ENCODE measurements around the gene TLR7.

Gene TLR7

DNA sequence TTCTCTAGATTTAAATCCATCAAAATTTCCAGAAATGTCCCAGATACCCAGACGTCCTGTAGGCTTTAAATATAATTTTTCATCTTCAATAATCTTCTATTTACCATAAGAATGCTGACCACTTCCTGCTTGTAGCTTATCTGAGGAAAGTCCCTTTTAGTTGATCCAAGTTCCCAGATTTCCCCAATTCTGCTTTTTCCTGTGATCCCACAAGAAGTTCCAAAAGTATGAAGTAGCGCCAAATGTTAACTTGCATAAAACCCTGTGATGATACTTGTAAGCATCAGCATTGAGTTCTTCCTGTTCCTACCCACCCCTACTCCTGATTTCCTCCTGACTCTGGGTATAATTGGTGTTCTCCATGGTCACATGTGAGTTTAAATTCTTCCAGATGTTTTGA lies 29.0 kb downstream of the TLR7 start:
- TF ChIP-seq FOXP2 (optimal IDR thresholded peaks at IDR 0.05; ENCODE audit: borderline replicate concordance, extremely low read depth, extremely low read length, insufficient read depth), result no peak

DNA sequence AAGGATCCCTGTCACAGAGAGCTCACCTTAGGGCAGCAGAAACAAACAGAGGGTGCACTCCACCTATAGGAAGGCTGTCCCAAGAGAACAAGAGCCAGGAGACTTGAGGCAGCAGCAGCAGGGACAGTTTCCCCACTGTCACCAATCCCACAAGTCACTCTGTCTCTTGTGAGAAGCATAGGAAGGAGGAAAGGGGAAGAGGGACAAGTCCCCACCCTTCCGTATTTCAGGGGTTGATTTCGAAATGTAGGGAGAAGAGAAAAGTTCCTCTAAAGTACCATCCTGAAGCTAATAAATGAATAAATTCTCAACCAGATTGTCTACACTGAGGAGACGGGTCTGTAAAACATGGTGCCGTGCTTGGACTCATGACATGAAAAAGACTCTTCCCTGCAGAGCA lies 30.1 kb downstream of the TLR7 start:
- TF ChIP-seq, protein P1, sequence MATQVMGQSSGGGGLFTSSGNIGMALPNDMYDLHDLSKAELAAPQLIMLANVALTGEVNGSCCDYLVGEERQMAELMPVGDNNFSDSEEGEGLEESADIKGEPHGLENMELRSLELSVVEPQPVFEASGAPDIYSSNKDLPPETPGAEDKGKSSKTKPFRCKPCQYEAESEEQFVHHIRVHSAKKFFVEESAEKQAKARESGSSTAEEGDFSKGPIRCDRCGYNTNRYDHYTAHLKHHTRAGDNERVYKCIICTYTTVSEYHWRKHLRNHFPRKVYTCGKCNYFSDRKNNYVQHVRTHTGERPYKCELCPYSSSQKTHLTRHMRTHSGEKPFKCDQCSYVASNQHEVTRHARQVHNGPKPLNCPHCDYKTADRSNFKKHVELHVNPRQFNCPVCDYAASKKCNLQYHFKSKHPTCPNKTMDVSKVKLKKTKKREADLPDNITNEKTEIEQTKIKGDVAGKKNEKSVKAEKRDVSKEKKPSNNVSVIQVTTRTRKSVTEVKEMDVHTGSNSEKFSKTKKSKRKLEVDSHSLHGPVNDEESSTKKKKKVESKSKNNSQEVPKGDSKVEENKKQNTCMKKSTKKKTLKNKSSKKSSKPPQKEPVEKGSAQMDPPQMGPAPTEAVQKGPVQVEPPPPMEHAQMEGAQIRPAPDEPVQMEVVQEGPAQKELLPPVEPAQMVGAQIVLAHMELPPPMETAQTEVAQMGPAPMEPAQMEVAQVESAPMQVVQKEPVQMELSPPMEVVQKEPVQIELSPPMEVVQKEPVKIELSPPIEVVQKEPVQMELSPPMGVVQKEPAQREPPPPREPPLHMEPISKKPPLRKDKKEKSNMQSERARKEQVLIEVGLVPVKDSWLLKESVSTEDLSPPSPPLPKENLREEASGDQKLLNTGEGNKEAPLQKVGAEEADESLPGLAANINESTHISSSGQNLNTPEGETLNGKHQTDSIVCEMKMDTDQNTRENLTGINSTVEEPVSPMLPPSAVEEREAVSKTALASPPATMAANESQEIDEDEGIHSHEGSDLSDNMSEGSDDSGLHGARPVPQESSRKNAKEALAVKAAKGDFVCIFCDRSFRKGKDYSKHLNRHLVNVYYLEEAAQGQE (IDR thresholded peaks at IDR 0.05; ENCODE audit: insufficient read depth in 1 of 2, low read depth in 2 of 2, low read length in 2 of 2), result no peak

DNA sequence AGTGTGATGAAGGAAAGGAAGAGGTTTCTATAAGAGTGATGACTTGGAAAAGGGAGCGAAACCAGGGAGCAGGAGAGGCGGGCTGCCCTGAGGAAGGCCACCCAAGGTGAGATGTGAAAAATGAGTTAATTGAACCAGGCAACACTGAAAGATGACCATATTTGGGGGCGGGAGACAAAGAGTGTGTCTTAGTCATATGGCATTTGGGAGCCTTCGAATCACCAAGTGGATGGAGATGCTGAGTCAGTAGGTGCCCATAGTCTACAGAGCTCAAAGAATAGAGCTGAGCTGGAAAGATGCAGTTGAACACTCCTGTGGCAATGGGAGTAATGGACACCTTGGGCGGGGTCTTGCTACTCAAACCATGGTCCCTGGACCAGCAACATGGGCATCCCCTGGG lies 31.2 kb downstream of the TLR7 start:
- TF ChIP-seq, protein P1 (IDR thresholded peaks at IDR 0.05; ENCODE audit: insufficient read depth in 1 of 2, low read depth in 2 of 2, low read length in 2 of 2), result no peak
- no peak for TF ChIP-seq SIN3A (IDR thresholded peaks at IDR 0.05; ENCODE audit: borderline replicate concordance, insufficient read depth, low read length)
- TF ChIP-seq POLR2AphosphoS5 (IDR thresholded peaks at IDR 0.05; ENCODE audit: low read depth, low read length), result no peak
- no peak for TF ChIP-seq TAF1 (IDR thresholded peaks at IDR 0.05; ENCODE audit: borderline replicate concordance, insufficient read depth, low read length)
- TF ChIP-seq FOXP2 (optimal IDR thresholded peaks at IDR 0.05; ENCODE audit: borderline replicate concordance, extremely low read depth, extremely low read length, insufficient read depth), result no peak

DNA sequence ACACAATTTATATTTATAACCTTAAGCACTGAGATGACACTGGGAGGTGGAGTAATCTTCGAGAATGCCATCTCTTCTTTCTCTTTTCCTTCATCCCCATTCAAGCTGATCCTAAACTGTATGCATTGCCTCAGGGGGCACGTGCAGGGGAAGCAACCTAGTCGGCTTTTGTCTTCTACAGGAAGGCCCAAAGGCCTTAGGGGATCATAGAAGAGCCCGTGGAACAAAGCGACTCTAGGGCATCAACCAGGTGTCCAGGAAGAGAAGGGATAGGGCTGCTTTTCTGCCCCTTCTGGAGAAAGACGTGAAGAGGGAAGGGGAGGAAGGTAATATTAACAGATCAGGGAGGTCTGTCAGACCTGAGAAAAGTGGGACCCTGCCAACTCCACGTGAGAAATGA lies 32.6 kb downstream of the TLR7 start:
- TF ChIP-seq FOXP2 (optimal IDR thresholded peaks at IDR 0.05; ENCODE audit: borderline replicate concordance, extremely low read depth, extremely low read length, insufficient read depth) (no peak), POLR2AphosphoS5 (IDR thresholded peaks at IDR 0.05; ENCODE audit: low read depth, low read length) (no peak), TAF1 (IDR thresholded peaks at IDR 0.05; ENCODE audit: borderline replicate concordance, insufficient read depth, low read length) (no peak), SIN3A (IDR thresholded peaks at IDR 0.05; ENCODE audit: borderline replicate concordance, insufficient read depth, low read length) (no peak)
- TF ChIP-seq, protein P1 (IDR thresholded peaks at IDR 0.05; ENCODE audit: insufficient read depth in 1 of 2, low read depth in 2 of 2, low read length in 2 of 2), result no peak

DNA sequence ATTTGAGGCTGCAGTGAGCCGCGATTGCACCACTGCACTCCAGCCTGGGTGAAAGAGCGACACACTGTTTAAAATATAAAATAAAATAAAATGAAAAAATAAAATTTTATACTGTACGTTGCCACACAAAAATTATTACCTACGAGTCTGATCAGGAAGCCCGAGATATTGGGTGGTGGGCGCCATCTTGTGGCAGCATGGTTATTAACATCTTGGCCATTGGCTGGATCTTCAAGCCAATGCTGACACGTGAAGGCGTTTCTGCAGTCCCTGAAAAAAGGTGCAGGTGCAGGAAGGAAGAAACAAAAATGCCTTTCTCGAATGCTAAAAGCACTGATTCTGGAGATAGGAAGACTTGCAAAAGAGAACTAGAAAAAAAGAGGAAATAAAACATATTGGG lies 34.6 kb downstream of the TLR7 start:
- no peak for TF ChIP-seq SIN3A (IDR thresholded peaks at IDR 0.05; ENCODE audit: borderline replicate concordance, insufficient read depth, low read length)
- TF ChIP-seq POLR2AphosphoS5 (IDR thresholded peaks at IDR 0.05; ENCODE audit: low read depth, low read length), result no peak
- no peak for TF ChIP-seq FOXP2 (optimal IDR thresholded peaks at IDR 0.05; ENCODE audit: borderline replicate concordance, extremely low read depth, extremely low read length, insufficient read depth)
- TF ChIP-seq, protein P1 (IDR thresholded peaks at IDR 0.05; ENCODE audit: insufficient read depth in 1 of 2, low read depth in 2 of 2, low read length in 2 of 2), result no peak
- TF ChIP-seq TAF1 (IDR thresholded peaks at IDR 0.05; ENCODE audit: borderline replicate concordance, insufficient read depth, low read length), result no peak

All from PFSK-1 (cell line).